HG03066 (cell line): ENCODE results near the gene PLSCR3.
A peak's percentile ranks its signal among the peaks of the same experiment; 100 is the strongest.

Source experiments
- ATAC-seq: cut with Tn5 transposase; IDR thresholded peaks from one replicate; pipeline ENCODE4 v1.9.1; 2021; ENCODE audit warnings: low read depth; ENCODE audit not compliant: unreplicated experiment

Gene PLSCR3

DNA sequence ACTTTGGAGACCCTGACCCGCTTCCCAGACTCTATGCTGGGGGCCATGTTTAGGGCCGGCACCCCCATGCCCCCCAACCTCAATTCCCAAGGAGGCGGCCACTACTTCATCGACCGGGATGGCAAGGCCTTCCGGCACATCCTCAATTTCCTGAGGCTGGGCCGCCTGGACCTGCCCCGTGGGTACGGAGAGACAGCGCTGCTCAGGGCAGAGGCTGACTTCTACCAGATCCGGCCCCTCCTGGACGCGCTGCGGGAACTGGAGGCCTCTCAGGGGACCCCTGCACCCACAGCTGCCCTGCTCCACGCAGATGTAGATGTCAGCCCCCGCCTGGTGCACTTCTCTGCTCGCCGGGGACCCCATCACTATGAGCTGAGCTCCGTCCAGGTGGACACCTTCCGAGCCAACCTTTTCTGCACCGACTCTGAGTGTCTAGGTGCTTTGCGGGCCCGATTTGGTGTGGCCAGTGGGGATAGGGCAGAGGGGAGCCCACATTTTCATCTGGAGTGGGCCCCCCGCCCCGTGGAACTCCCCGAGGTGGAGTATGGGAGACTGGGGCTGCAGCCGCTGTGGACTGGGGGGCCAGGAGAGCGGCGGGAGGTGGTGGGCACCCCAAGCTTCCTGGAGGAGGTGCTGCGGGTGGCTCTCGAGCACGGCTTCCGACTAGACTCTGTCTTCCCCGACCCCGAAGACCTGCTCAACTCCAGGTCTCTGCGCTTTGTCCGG, 41.3 kb downstream of the PLSCR3 start:
- ATAC-seq = no peak

DNA sequence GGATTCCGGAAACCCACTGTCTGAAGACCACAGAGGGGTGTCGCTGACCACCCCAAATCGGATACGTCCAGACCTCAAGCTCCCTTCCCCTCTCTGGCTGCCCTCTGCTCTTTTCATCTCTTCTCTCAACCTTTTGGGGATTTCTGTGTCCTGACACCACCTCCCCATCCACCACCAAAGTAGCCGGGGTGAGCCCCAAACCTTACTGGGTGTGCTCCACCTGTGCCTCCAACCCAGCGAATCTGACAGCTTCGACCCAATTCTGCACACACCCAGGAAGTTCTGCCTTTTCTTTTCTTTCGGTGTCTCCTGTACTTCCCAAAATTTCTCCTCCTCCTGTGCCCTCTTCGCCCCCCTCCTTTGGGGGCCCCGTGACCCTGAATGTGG, 41.8 kb downstream of the PLSCR3 start:
- ATAC-seq = no peak

DNA sequence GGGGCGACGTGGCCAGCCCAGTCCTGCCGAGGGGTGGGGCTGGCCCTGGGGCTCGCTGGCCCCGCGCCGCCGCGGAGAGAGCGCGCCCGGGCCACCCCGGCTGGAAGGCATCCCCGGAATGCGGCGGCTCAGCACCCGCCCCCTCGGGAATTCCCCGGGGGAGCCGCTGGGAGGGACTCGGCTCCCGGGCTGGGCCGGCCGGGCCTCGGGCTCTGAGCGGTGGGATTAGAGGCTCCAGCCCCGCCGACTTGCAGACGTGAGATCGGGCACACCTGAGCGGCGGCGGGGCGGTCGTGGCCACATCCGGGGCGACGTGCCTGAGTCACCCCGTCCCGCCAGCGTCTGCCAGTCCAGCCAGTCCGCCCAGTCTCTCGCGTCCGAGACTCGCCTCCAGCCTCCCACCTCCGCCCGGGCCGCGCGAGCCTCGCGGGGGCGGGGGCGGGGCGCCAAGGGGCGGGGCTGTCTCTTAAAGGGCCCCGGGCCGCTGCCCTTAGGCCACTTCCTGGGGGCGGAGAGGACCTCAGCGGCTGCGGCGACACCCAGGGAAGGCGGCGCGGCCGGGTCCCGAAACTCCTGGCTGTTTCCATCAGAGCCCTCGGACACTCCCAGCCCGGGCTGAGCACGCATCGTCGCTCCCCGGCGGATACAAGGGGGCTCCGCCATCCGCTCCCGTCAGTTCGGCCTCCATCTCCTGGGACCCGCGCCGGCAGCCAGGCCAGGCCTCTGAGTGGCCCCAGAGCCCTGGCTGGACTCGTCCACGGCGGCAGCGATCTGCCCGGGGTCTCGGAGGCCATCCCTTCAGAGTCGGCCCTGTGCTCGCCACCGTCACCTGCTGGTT, 42.4 kb downstream of the PLSCR3 start, which contains the start of gene KCTD11:
TSS of gene KCTD11 (plus strand) at position 498 of the 838 bp plus-strand sequence.
- ATAC-seq = peak; percentile 63

- no peak for ATAC-seq
These were observed 45.7 kb downstream of the PLSCR3 start for GRCh38 chr17:7348478-7349242.

DNA sequence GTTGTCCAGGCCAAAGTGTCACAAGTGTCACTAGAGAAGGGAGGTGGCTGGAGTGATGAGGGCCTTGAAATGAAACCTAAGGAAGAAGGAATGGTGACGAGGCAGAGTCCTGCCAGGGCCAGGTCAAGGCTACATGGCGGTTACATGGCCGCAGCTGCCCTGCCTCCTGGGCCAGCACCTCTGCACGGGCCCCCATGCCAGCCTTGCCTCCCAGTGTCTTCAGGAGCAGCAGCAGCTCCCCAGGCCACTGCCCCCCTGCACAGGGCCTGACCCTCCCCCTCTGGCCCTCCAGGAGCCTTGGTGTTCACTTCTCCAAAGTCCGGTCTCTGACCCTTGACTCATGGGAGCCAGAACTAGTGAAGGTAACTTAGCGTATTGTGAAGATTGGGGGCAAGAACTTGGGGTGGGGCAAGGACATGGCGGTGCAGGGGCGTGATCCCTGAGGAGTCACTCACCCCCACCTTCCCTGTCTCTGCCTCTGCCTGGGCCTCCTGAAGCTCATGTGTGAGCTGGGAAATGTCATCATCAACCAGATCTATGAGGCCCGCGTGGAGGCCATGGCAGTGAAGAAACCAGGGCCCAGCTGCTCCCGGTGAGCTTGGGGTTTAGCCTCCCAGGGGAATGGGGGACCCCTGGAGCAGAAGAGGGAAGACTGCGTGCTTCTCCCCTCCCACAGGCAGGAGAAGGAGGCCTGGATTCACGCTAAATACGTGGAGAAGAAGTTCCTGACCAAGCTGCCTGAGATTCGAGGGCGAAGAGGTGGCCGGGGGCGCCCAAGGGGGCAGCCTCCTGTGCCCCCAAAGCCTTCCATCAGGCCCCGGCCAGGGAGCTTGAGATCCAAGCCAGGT, 46.5 kb downstream of the PLSCR3 start:
- ATAC-seq = no peak

- ATAC-seq = no peak
These were observed 47.3 kb downstream of the PLSCR3 start for GRCh38 chr17:7346761-7347614.

DNA sequence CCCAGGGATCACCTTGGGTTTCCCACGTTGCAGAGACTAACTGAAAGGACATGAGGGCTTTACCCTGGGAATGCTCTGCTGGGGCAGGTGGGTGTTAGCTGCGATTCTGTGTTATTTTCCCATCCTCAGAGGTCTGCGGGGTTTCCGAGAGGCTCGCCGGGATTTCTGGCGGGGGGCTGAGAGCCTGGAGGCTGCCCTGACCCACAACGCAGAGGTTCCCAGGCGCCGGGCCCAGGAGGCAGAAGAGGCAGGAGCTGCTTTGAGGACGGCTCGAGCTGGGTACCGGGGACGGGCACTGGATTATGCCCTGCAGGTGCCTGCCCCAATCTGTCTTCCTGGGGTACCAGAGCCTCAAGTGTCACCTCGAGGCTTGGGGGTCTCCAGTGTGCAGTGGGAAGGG, 51.1 kb downstream of the PLSCR3 start:
- no peak for ATAC-seq

GRCh38 chr17:7341842-7342241, 52.5 kb downstream of the PLSCR3 start:
- ATAC-seq = no peak

- no peak for ATAC-seq
These were observed 54.1 kb downstream of the PLSCR3 start for GRCh38 chr17:7340179-7340578.
